ENCODE data around the gene SAMD13. TPM values are rescaled to one million over a fixed set of nuclear protein-coding genes. Genes with fewer than 3 reads are reported as not detected.
A peak's percentile ranks its signal among the peaks of the same experiment; 100 is the strongest.

Gene SAMD13
- total RNA-seq, 1 experiment from 2014 or later: 0.93 TPM

GRCh38 chr1:84344286-84344685 is 42.8 kb downstream of the SAMD13 start:
- DNase-seq (ENCODE audit: low spot score): peak; percentile 20

- DNase-seq (ENCODE audit: low spot score): no peak
Observed at GRCh38 chr1:84345220-84345619, 43.7 kb downstream of the SAMD13 start.

- DNase-seq (ENCODE audit: low spot score): no peak
Observed at GRCh38 chr1:84347271-84347931, 45.9 kb downstream of the SAMD13 start.

GRCh38 chr1:84347932-84348555 is 46.5 kb downstream of the SAMD13 start:
- no peak for DNase-seq (ENCODE audit: low spot score)

- DNase-seq (ENCODE audit: low spot score): no peak
Observed at GRCh38 chr1:84348759-84349158, 47.3 kb downstream of the SAMD13 start.

- no peak for DNase-seq (ENCODE audit: low spot score)
Observed at GRCh38 chr1:84350104-84350503, 48.6 kb downstream of the SAMD13 start.

GRCh38 chr1:84350550-84350949 is 49.0 kb downstream of the SAMD13 start:
- DNase-seq (ENCODE audit: low spot score): no peak

GRCh38 chr1:84352298-84353106 is 51.0 kb downstream of the SAMD13 start:
- no peak for DNase-seq (ENCODE audit: low spot score)

- peak; percentile 43 for DNase-seq (ENCODE audit: low spot score)
Observed at GRCh38 chr1:84353695-84354094, 52.2 kb downstream of the SAMD13 start.

GRCh38 chr1:84355556-84355955 is 54.0 kb downstream of the SAMD13 start:
- DNase-seq (ENCODE audit: low spot score): no peak

- no peak for DNase-seq (ENCODE audit: low spot score)
Observed at GRCh38 chr1:84356881-84357280, 55.4 kb downstream of the SAMD13 start.

GRCh38 chr1:84358695-84359094 is 57.2 kb downstream of the SAMD13 start:
- DNase-seq (ENCODE audit: low spot score): no peak

GRCh38 chr1:84360316-84360715 is 58.8 kb downstream of the SAMD13 start:
- no peak for DNase-seq (ENCODE audit: low spot score)

GRCh38 chr1:84361796-84362195 is 60.3 kb downstream of the SAMD13 start:
- DNase-seq (ENCODE audit: low spot score): no peak

- no peak for DNase-seq (ENCODE audit: low spot score)
Observed at GRCh38 chr1:84363019-84363418, 61.5 kb downstream of the SAMD13 start.

GRCh38 chr1:84363622-84364021 is 62.1 kb downstream of the SAMD13 start:
- no peak for DNase-seq (ENCODE audit: low spot score)

- peak; percentile 91 for DNase-seq (ENCODE audit: low spot score)
Observed at GRCh38 chr1:84365225-84366221, 64.0 kb downstream of the SAMD13 start.

GRCh38 chr1:84366786-84367185 is 65.3 kb downstream of the SAMD13 start:
- DNase-seq (ENCODE audit: low spot score): no peak

- no peak for DNase-seq (ENCODE audit: low spot score)
Observed at GRCh38 chr1:84367219-84367618, 65.7 kb downstream of the SAMD13 start.

- no peak for DNase-seq (ENCODE audit: low spot score)
Observed at GRCh38 chr1:84368441-84368840, 66.9 kb downstream of the SAMD13 start.

- no peak for DNase-seq (ENCODE audit: low spot score)
Observed at GRCh38 chr1:84370266-84370665, 68.8 kb downstream of the SAMD13 start.
